ENCODE measurements around the gene COL16A1.

Gene COL16A1

GRCh38 chr1:31614414-31615005, 89.3 kb downstream of the COL16A1 start:
- no peak overlapping the region for H3K27ac ChIP-seq (ENCODE audit: insufficient read depth in 1 of 2, low read depth in 1 of 2, low read length in 2 of 2, poor library complexity in 1 of 2, severe bottlenecking in 2 of 2)
- peaks cover 0 to 10% (median 8%) of the 10 kb centered on the region in 4 experiments for H3K4me1 ChIP-seq (ENCODE audit: control extremely low read depth in 1 of 4, control insufficient read depth in 4 of 4, insufficient read depth in 4 of 4, low read length in 3 of 4)
- H3K36me3 ChIP-seq (ENCODE audit: control insufficient read depth in 4 of 4, insufficient read depth in 4 of 4, low read length in 3 of 4), result no peaks in the 10 kb centered on the region
- H3K4me3 ChIP-seq (ENCODE audit: control insufficient read depth in 1 of 7, extremely low read depth in 1 of 7, insufficient read depth in 4 of 7, low read depth in 2 of 7, low read length in 6 of 7), result no peak overlapping the region
- 100% methylated on average over 5 of the region's 8 CpGs for WGBS (ENCODE audit: insufficient coverage)
- DNase-seq, result no peak
- ChIA-PET CTCF (interaction anchor here (0.8 to 1.3 kb wide), 2 partner anchors 12 to 27 kb away, joined by 3 to 4 read pairs; no protein-coding TSS in a partner anchor), POLR2A (no interaction called here)
- H3K27me3 ChIP-seq (replicated peaks in 2 of 5; ENCODE audit: control insufficient read depth in 4 of 5, insufficient read depth in 5 of 5, low read length in 4 of 5), result peaks cover 0 to 12% (median 9%) of the 10 kb centered on the region in 5 experiments
- H3K9me3 ChIP-seq (ENCODE audit: control extremely low read depth in 1 of 5, control insufficient read depth in 4 of 5, insufficient read depth in 2 of 5, low read depth in 1 of 5, low read length in 4 of 5), result no peaks in the 10 kb centered on the region

- H3K27ac ChIP-seq (ENCODE audit: insufficient read depth in 1 of 2, low read depth in 1 of 2, low read length in 2 of 2, poor library complexity in 1 of 2, severe bottlenecking in 2 of 2), result no peak overlapping the region
- no CpG with 5 or more reads among the region's 1 CpG for whole genome bisulfite sequencing (ENCODE audit: insufficient coverage)
- no peaks in the 10 kb centered on the region for H3K27me3 ChIP-seq (replicated peaks in 2 of 5; ENCODE audit: control insufficient read depth in 4 of 5, insufficient read depth in 5 of 5, low read length in 4 of 5)
- no peaks in the 10 kb centered on the region for H3K4me1 ChIP-seq (ENCODE audit: control extremely low read depth in 1 of 4, control insufficient read depth in 4 of 4, insufficient read depth in 4 of 4, low read length in 3 of 4)
- no peaks in the 10 kb centered on the region for H3K9me3 ChIP-seq (ENCODE audit: control extremely low read depth in 1 of 5, control insufficient read depth in 4 of 5, insufficient read depth in 2 of 5, low read depth in 1 of 5, low read length in 4 of 5)
- H3K36me3 ChIP-seq (ENCODE audit: control insufficient read depth in 4 of 4, insufficient read depth in 4 of 4, low read length in 3 of 4), result no peaks in the 10 kb centered on the region
- ChIA-PET POLR2A (no interaction called here), CTCF (interaction anchor here (1.3 to 2.4 kb wide), 4 partner anchors 7 to 19 kb away, joined by 4 to 7 read pairs (median 5); partner anchors contain the start of gene HCRTR1)
- DNase-seq, result no peak
- H3K4me3 ChIP-seq (ENCODE audit: control insufficient read depth in 1 of 7, extremely low read depth in 1 of 7, insufficient read depth in 4 of 7, low read depth in 2 of 7, low read length in 6 of 7), result no peak overlapping the region
Measured at GRCh38 chr1:31609514-31610118, 94.2 kb downstream of the COL16A1 start.

DNA sequence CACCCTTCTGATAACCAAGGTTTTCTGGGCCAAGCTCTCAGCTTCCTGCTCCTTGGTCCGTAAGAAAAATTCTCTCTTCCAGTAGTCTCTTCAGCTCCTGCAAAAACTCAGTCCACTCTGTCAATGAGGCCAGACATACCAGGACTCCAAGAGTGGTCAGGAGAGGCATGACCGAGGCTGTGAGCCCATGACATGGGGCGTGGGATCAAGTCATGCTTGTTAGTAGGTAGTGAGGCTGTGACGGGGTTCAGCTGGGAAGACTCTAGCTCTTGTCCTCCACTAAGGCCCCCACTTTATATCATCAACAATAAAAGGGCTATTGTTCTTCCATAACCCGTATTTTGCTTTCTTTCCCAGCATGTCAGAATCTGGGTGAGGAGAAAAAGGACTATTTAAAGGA, 96.5 kb downstream of the COL16A1 start:
- Histone ChIP-seq H3K9me3 (ENCODE audit: control extremely low read depth in 1 of 5, control insufficient read depth in 4 of 5, insufficient read depth in 2 of 5, low read depth in 1 of 5, low read length in 4 of 5) (no peaks in the 10 kb centered on the region), H3K36me3 (ENCODE audit: control insufficient read depth in 4 of 4, insufficient read depth in 4 of 4, low read length in 3 of 4) (no peaks in the 10 kb centered on the region), H3K27ac (ENCODE audit: insufficient read depth in 1 of 2, low read depth in 1 of 2, low read length in 2 of 2, poor library complexity in 1 of 2, severe bottlenecking in 2 of 2) (no peak overlapping the region), H3K4me3 (ENCODE audit: control insufficient read depth in 1 of 7, extremely low read depth in 1 of 7, insufficient read depth in 4 of 7, low read depth in 2 of 7, low read length in 6 of 7) (no peak overlapping the region), H3K27me3 (replicated peaks in 2 of 5; ENCODE audit: control insufficient read depth in 4 of 5, insufficient read depth in 5 of 5, low read length in 4 of 5) (no peaks in the 10 kb centered on the region), H3K4me1 (ENCODE audit: control extremely low read depth in 1 of 4, control insufficient read depth in 4 of 4, insufficient read depth in 4 of 4, low read length in 3 of 4) (no peaks in the 10 kb centered on the region)
- 89% methylated on average over 1 of the region's 5 CpGs for WGBS (ENCODE audit: insufficient coverage)
- no peak for DNase-seq
- ChIA-PET CTCF (interaction anchor here (1.1 to 5.8 kb wide), 7 partner anchors 9 to 42 kb away, joined by 3 to 31 read pairs (median 5); partner anchors contain the start of gene HCRTR1), POLR2A (no interaction called here)

DNA sequence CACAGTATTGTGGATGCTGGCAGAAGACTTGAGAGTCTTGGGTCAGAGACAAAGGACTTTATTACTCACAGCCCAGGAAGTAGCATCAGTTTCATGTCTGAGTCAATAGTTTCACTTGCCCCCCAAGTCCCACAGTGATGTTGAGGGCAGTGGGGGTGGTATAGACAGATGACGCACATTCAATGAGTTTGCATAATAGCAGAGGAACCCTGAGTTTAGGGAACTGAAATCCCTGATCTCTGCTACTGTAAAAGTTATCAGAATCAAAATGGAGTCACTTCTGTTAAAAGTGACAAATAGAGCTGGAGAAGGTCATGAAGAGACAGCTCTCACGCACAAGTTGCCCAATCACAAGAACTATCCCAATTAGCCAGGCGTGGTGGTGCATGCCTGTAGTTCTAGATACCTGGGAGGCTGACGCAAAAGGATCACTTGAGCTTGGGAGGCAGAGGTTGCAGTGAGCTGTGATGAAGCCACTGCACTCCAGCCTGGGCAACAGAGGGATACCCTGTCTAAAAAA, 97.8 kb downstream of the COL16A1 start:
- WGBS (ENCODE audit: insufficient coverage), result 100% methylated on average over 3 of the region's 4 CpGs
- H3K9me3 ChIP-seq (ENCODE audit: control extremely low read depth in 1 of 5, control insufficient read depth in 4 of 5, insufficient read depth in 2 of 5, low read depth in 1 of 5, low read length in 4 of 5), result no peaks in the 10 kb centered on the region
- H3K4me3 ChIP-seq (ENCODE audit: control insufficient read depth in 1 of 7, extremely low read depth in 1 of 7, insufficient read depth in 4 of 7, low read depth in 2 of 7, low read length in 6 of 7), result no peak overlapping the region
- H3K27me3 ChIP-seq (replicated peaks in 2 of 5; ENCODE audit: control insufficient read depth in 4 of 5, insufficient read depth in 5 of 5, low read length in 4 of 5), result no peaks in the 10 kb centered on the region
- peak; percentile 17 to 74 (median 65) for DNase-seq
- CTCF ChIA-PET, result interaction anchor here (1.0 to 5.8 kb wide), 3 partner anchors 13 to 57 kb away, joined by 3 to 31 read pairs (median 3); no protein-coding TSS in a partner anchor
- no peak overlapping the region for H3K27ac ChIP-seq (ENCODE audit: insufficient read depth in 1 of 2, low read depth in 1 of 2, low read length in 2 of 2, poor library complexity in 1 of 2, severe bottlenecking in 2 of 2)
- H3K36me3 ChIP-seq (ENCODE audit: control insufficient read depth in 4 of 4, insufficient read depth in 4 of 4, low read length in 3 of 4), result no peaks in the 10 kb centered on the region
- no peaks in the 10 kb centered on the region for H3K4me1 ChIP-seq (ENCODE audit: control extremely low read depth in 1 of 4, control insufficient read depth in 4 of 4, insufficient read depth in 4 of 4, low read length in 3 of 4)
- POLR2A ChIA-PET, result no interaction called here
